Amniotic stem cell (primary cell): ENCODE data around the gene PIK3CA.
"Not testable (repeated sequence)": the region's sequence is repeated elsewhere in the genome, so short reads cannot be mapped to it uniquely, and the experiment has no call there.

Source experiments
- DNase-seq: peaks from one replicate; lab custom pipeline; 2025; lab: John Stamatoyannopoulos, UW

PIK3CA gene

GRCh38 chr3:179200790-179201189 is 52.6 kb downstream of the PIK3CA start:
- DNase-seq = no peak

GRCh38 chr3:179215550-179215949 is 67.4 kb downstream of the PIK3CA start:
- DNase-seq = not testable (repeated sequence)

GRCh38 chr3:179218213-179218612 is 70.1 kb downstream of the PIK3CA start:
- not testable (repeated sequence) for DNase-seq

GRCh38 chr3:179223548-179223947 is 75.4 kb downstream of the PIK3CA start:
- DNase-seq = no peak

- no peak for DNase-seq
These were observed 76.4 kb downstream of the PIK3CA start for GRCh38 chr3:179224584-179224983.

GRCh38 chr3:179227349-179227748 is 79.2 kb downstream of the PIK3CA start:
- no peak for DNase-seq

- DNase-seq = no peak
These were observed 81.0 kb downstream of the PIK3CA start for GRCh38 chr3:179229177-179229576.

GRCh38 chr3:179233043-179233442 is 84.9 kb downstream of the PIK3CA start:
- DNase-seq = no peak

GRCh38 chr3:179234199-179234598 is 86.0 kb downstream of the PIK3CA start:
- no peak for DNase-seq

- no peak for DNase-seq
These were observed 88.6 kb downstream of the PIK3CA start for GRCh38 chr3:179236669-179237301.

GRCh38 chr3:179240299-179240698 is 92.1 kb downstream of the PIK3CA start:
- DNase-seq = not testable (repeated sequence)

- DNase-seq = not testable (repeated sequence)
These were observed 94.7 kb downstream of the PIK3CA start for GRCh38 chr3:179242859-179243258.

GRCh38 chr3:179244878-179245277 is 96.7 kb downstream of the PIK3CA start:
- DNase-seq = no peak

GRCh38 chr3:179247289-179248015 is 99.3 kb downstream of the PIK3CA start:
- DNase-seq = no peak

- DNase-seq = no peak
These were observed 102.8 kb downstream of the PIK3CA start, which contains the start of gene KCNMB3 for GRCh38 chr3:179250803-179251476. KCNMB3 (minus strand) TSS chr3:179251114; CDS start chr3:179250990, 124 bp downstream.

GRCh38 chr3:179256813-179257212 is 108.7 kb downstream of the PIK3CA start:
- no peak for DNase-seq

- DNase-seq = not testable (repeated sequence)
These were observed 109.6 kb downstream of the PIK3CA start for GRCh38 chr3:179257742-179258141.

- DNase-seq = no peak
These were observed 110.7 kb downstream of the PIK3CA start for GRCh38 chr3:179258820-179259219.

- DNase-seq = not testable (repeated sequence)
These were observed 112.0 kb downstream of the PIK3CA start for GRCh38 chr3:179259959-179260756.

GRCh38 chr3:179260949-179261765 is 113.0 kb downstream of the PIK3CA start:
- peak; percentile 45 for DNase-seq

GRCh38 chr3:179263134-179263533 is 115.0 kb downstream of the PIK3CA start:
- no peak for DNase-seq
